Astrocyte (in vitro differentiated cells and primary cell): ENCODE data around the gene ABCB8. TPM values are rescaled to one million over a fixed set of nuclear protein-coding genes. Genes with fewer than 3 reads are reported as not detected.

Source experiments
- DNase-seq: peaks from one replicate; pipeline ENCODE4 v3.0.0-alpha.2; 2010; ENCODE audit warnings: low read depth
- FAIRE-seq: peaks from 2 replicates; lab custom pipeline; 2011; peaks lifted over from hg19 to GRCh38; lab: Jason Lieb, UNC
- H2AFZ ChIP-seq: 2 replicates; pipeline ENCODE4 v1.6.0; 2012; ENCODE audit warnings: low read depth, low read length, inconsistent platforms
- H3K27ac ChIP-seq: 2 replicates; pipeline ENCODE4 v1.5.1; 2011; ENCODE audit warnings: low read depth, low read length, inconsistent platforms
- H3K27me3 ChIP-seq: 2 replicates; pipeline ENCODE4 v1.6.0; 2011; ENCODE audit warnings: low read length, inconsistent platforms; ENCODE audit not compliant: insufficient read depth
- H3K36me3 ChIP-seq: 2 replicates; pipeline ENCODE4 v1.5.1; 2011; ENCODE audit warnings: low read length, inconsistent platforms; ENCODE audit not compliant: insufficient read depth
- H3K4me1 ChIP-seq: 2 replicates; pipeline ENCODE4 v1.5.1; 2011; ENCODE audit warnings: low read length, inconsistent platforms; ENCODE audit not compliant: insufficient read depth
- H3K4me2 ChIP-seq: 2 replicates; pipeline ENCODE4 v1.6.0; 2012; ENCODE audit warnings: low read length, inconsistent platforms
- H3K4me3 ChIP-seq: 2 replicates; pipeline ENCODE4 v1.5.1; 2011; ENCODE audit warnings: low read depth, mild to moderate bottlenecking, low read length, inconsistent platforms; ENCODE audit not compliant: insufficient read depth
- H3K79me2 ChIP-seq: 2 replicates; pipeline ENCODE4 v1.6.0; 2012; ENCODE audit warnings: mild to moderate bottlenecking, low read length, inconsistent platforms; ENCODE audit not compliant: insufficient read depth
- H3K9ac ChIP-seq: 2 replicates; pipeline ENCODE4 v1.6.0; 2012; ENCODE audit warnings: mild to moderate bottlenecking, low read length, inconsistent platforms
- H3K9me3 ChIP-seq: 2 replicates; pipeline ENCODE4 v1.5.1; 2012; ENCODE audit warnings: low read depth, mild to moderate bottlenecking, low read length, inconsistent platforms; ENCODE audit not compliant: insufficient read depth
- H4K20me1 ChIP-seq: 2 replicates; pipeline ENCODE4 v1.6.0; 2012; ENCODE audit warnings: low read length, inconsistent platforms; ENCODE audit not compliant: insufficient read depth
- H3K27ac Mint-ChIP-seq: one replicate; pipeline ENCODE4 v1.8.0; 2021; ENCODE audit warnings: mild to moderate bottlenecking, mixed read lengths; ENCODE audit not compliant: unreplicated experiment
- H3K27me3 Mint-ChIP-seq: one replicate; pipeline ENCODE4 v1.8.0; 2021; ENCODE audit warnings: low read depth, mixed read lengths; ENCODE audit not compliant: unreplicated experiment
- H3K36me3 Mint-ChIP-seq: one replicate; pipeline ENCODE4 v1.8.0; 2021; ENCODE audit warnings: low read depth, mixed read lengths; ENCODE audit not compliant: unreplicated experiment
- H3K4me1 Mint-ChIP-seq: one replicate; pipeline ENCODE4 v1.8.0; 2021; ENCODE audit warnings: low read depth, mixed read lengths; ENCODE audit not compliant: unreplicated experiment
- H3K4me3 Mint-ChIP-seq: one replicate; pipeline ENCODE4 v1.8.0; 2021; ENCODE audit warnings: mild to moderate bottlenecking, moderate library complexity, mixed read lengths; ENCODE audit not compliant: unreplicated experiment
- H3K9me3 Mint-ChIP-seq: one replicate; pipeline ENCODE4 v1.8.0; 2021; ENCODE audit warnings: mild to moderate bottlenecking, mixed read lengths; ENCODE audit not compliant: unreplicated experiment
- EZH2 ChIP-seq: IDR thresholded peaks from 2 replicates; pipeline ENCODE4 v1.6.1; 2012; ENCODE audit warnings: mild to moderate bottlenecking, low read length, inconsistent platforms; ENCODE audit not compliant: insufficient read depth
- total RNA-seq: library from RNA; stranded (reverse); gene quantifications from 2 replicates; pipeline ENCODE4 v1.2.1, GENCODE V29; 2021
- TF ChIP-seq, protein P1 (sequence below): IDR thresholded peaks from 2 replicates; pipeline ENCODE4 v1.5.1; 2011; ENCODE audit warnings: low read depth, mild to moderate bottlenecking, inconsistent platforms, low read length, moderate library complexity; ENCODE audit not compliant: insufficient read depth

ABCB8 gene
- total RNA-seq, 1 donor from 2014 or later = 53.3 TPM

GRCh38 chr7:151078233-151079040 is 50.2 kb downstream of the ABCB8 start:
- Histone ChIP-seq H2AFZ (no peak overlapping the region), H3K4me3 (no peak overlapping the region), H3K9ac (peak overlapping the region; percentile 95), H3K27ac (no peak overlapping the region), H3K4me2 (peak overlapping the region; percentile 87), H3K27me3 (no peaks in the 10 kb centered on the region), H3K36me3 (peaks cover 15% of the 10 kb centered on the region), H3K4me1 (peaks cover 34% of the 10 kb centered on the region), H4K20me1 (peaks cover 56% of the 10 kb centered on the region), H3K79me2 (peaks cover 44% of the 10 kb centered on the region), H3K9me3 (no peaks in the 10 kb centered on the region)
- no peaks in the 10 kb centered on the region for H3K9me3 Mint-ChIP-seq
- peak overlapping the region; percentile 34 for H3K27ac Mint-ChIP-seq
- FAIRE-seq (no peak), DNase-seq (no peak)
- TF ChIP-seq, protein P1, sequence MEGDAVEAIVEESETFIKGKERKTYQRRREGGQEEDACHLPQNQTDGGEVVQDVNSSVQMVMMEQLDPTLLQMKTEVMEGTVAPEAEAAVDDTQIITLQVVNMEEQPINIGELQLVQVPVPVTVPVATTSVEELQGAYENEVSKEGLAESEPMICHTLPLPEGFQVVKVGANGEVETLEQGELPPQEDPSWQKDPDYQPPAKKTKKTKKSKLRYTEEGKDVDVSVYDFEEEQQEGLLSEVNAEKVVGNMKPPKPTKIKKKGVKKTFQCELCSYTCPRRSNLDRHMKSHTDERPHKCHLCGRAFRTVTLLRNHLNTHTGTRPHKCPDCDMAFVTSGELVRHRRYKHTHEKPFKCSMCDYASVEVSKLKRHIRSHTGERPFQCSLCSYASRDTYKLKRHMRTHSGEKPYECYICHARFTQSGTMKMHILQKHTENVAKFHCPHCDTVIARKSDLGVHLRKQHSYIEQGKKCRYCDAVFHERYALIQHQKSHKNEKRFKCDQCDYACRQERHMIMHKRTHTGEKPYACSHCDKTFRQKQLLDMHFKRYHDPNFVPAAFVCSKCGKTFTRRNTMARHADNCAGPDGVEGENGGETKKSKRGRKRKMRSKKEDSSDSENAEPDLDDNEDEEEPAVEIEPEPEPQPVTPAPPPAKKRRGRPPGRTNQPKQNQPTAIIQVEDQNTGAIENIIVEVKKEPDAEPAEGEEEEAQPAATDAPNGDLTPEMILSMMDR = no peak
- TF ChIP-seq EZH2 = no peak
- H3K27me3 Mint-ChIP-seq = no peaks in the 10 kb centered on the region
- peak overlapping the region; percentile 96 for H3K4me3 Mint-ChIP-seq
- H3K4me1 Mint-ChIP-seq = peaks cover 20% of the 10 kb centered on the region
- H3K36me3 Mint-ChIP-seq = peaks cover 14% of the 10 kb centered on the region

- no peaks in the 10 kb centered on the region for H3K27me3 Mint-ChIP-seq
- Histone ChIP-seq H3K36me3 (peaks cover 12% of the 10 kb centered on the region), H3K4me2 (peak overlapping the region; percentile 87), H3K4me3 (peak overlapping the region; percentile 85), H3K9me3 (no peaks in the 10 kb centered on the region), H3K79me2 (peaks cover 44% of the 10 kb centered on the region), H4K20me1 (peaks cover 52% of the 10 kb centered on the region), H2AFZ (no peak overlapping the region), H3K27me3 (no peaks in the 10 kb centered on the region), H3K9ac (peak overlapping the region; percentile 95), H3K27ac (peak overlapping the region; percentile 89), H3K4me1 (peaks cover 34% of the 10 kb centered on the region)
- H3K27ac Mint-ChIP-seq = peak overlapping the region; percentile 77
- TF ChIP-seq, protein P1 = no peak
- no peak for TF ChIP-seq EZH2
- peaks cover 9% of the 10 kb centered on the region for H3K36me3 Mint-ChIP-seq
- H3K4me1 Mint-ChIP-seq = peaks cover 20% of the 10 kb centered on the region
- H3K4me3 Mint-ChIP-seq = peak overlapping the region; percentile 96
- FAIRE-seq (no peak), DNase-seq (no peak)
- no peaks in the 10 kb centered on the region for H3K9me3 Mint-ChIP-seq
Observed at GRCh38 chr7:151079199-151079910, 51.1 kb downstream of the ABCB8 start.
